Peyer's patch (tissue), 4 donors: ENCODE measurements around the gene CEP78. TPM values are rescaled to one million over a fixed set of nuclear protein-coding genes. Genes with fewer than 3 reads are reported as not detected.

Experiments used
- DNase-seq, 3 donors: peaks; one replicate each; pipeline ENCODE4 v3.0.0-alpha.2; 2017 to 2019
- H3K27ac ChIP-seq, 4 donors: fragments of 200-600 bp; sonication (generic); one replicate each; pipeline ENCODE4 v1.5.1; 2016 to 2019
- H3K27me3 ChIP-seq, 2 donors: fragments of 200-600 bp; sonication (generic); one replicate each; pipeline ENCODE4 v1.5.1; 2019
- H3K36me3 ChIP-seq, 3 donors: fragments of 200-600 bp; sonication (generic); one replicate each; pipeline ENCODE4 v1.5.1; 2016 to 2019
- H3K4me1 ChIP-seq, 4 donors: fragments of 200-600 bp; sonication (generic); one replicate each; pipeline ENCODE4 v1.5.1; 2016 to 2019
- H3K4me3 ChIP-seq, 4 donors: fragments of 200-600 bp; sonication (generic); 1 replicate in 3 of 4; 2 replicates in 1 of 4; pipeline ENCODE4 v1.5.1; 2016 to 2019; ENCODE audit warnings: mild to moderate bottlenecking in 1 of 4
- H3K9me3 ChIP-seq, 4 donors: fragments of 200-600 bp; sonication (generic); one replicate each; pipeline ENCODE4 v1.5.1; 2016 to 2019; ENCODE audit warnings: mild to moderate bottlenecking in 1 of 4
- POLR2A ChIP-seq, 2 donors: fragments of 450-650 bp; IDR thresholded peaks; one replicate each; pipeline ENCODE4 v1.5.1; 2017; ENCODE audit warnings: antibody characterized with exemption in 2 of 2, mild to moderate bottlenecking in 2 of 2, moderate library complexity in 2 of 2
- total RNA-seq, 4 donors: library from RNA; depleted of rRNA; stranded (reverse); fragments of >200 nt; gene quantifications; one replicate each; pipeline ENCODE4 v1.1.0, GENCODE V29; 2016
- TF ChIP-seq, protein P1 (sequence below), 6 experiments: fragments of 450-650 bp in 4 of 6; fragments of 200-600 bp in 2 of 6; sonication (generic) in 1 of 6; IDR thresholded peaks; one replicate each; pipeline ENCODE4 v1.5.1; 2017 to 2019; ENCODE audit warnings: antibody characterized with exemption in 6 of 6, mild to moderate bottlenecking in 3 of 6, moderate library complexity in 1 of 6

Gene CEP78
- total RNA-seq, 4 donors from 2014 or later: 5.4 to 19.0 (median 6.5) TPM

DNA sequence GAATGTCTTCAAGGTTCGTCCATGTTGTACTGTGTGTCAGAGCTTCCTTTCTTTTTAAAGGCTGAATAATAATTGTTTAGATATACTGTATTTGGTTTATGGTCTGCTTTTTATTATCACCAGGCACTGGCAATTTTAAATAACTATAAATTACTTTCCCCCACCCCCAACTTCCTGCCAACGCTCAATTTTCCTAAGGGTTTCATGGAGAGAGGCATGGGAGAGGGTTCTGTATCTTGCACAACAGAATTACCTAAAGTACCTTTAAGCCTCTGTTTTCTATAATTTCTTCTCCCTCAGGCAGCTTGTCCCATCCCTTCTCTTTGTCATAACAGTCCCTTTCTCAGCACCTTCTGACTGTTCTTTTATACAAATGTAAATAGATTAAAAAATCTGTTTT, 71.5 kb downstream of the CEP78 start:
- Histone ChIP-seq H3K4me1 (no peaks in the 10 kb centered on the region), H3K4me3 (no peak overlapping the region), H3K27me3 (no peaks in the 10 kb centered on the region), H3K27ac (no peak overlapping the region), H3K9me3 (no peaks in the 10 kb centered on the region), H3K36me3 (no peaks in the 10 kb centered on the region)
- TF ChIP-seq, protein P1, sequence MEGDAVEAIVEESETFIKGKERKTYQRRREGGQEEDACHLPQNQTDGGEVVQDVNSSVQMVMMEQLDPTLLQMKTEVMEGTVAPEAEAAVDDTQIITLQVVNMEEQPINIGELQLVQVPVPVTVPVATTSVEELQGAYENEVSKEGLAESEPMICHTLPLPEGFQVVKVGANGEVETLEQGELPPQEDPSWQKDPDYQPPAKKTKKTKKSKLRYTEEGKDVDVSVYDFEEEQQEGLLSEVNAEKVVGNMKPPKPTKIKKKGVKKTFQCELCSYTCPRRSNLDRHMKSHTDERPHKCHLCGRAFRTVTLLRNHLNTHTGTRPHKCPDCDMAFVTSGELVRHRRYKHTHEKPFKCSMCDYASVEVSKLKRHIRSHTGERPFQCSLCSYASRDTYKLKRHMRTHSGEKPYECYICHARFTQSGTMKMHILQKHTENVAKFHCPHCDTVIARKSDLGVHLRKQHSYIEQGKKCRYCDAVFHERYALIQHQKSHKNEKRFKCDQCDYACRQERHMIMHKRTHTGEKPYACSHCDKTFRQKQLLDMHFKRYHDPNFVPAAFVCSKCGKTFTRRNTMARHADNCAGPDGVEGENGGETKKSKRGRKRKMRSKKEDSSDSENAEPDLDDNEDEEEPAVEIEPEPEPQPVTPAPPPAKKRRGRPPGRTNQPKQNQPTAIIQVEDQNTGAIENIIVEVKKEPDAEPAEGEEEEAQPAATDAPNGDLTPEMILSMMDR (IDR thresholded peaks at IDR 0.05): no peak
- no peak for TF ChIP-seq POLR2A (IDR thresholded peaks at IDR 0.05)
- DNase-seq: no peak

DNA sequence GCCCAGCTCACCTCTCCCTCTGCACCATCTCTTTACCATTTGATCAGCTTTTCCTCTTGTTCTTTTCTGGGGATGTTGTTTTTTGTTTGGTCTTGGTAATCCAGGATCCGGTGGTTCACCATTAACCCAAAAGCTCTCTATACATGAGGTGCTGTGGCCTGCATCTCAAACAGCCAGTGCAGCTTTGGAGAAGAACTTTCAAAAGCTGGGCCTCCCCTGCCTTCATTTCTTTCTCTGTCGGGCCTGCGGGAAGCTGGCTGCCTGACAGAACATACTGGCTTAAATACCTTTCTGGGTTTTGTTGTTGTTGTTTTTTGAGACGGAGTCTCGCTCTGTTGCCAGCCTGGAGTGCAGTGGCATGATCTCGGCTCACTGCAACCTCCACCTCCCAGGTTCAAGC, 73.2 kb downstream of the CEP78 start:
- Histone ChIP-seq H3K4me1 (no peaks in the 10 kb centered on the region), H3K4me3 (no peak overlapping the region), H3K9me3 (no peaks in the 10 kb centered on the region), H3K27ac (no peak overlapping the region), H3K36me3 (no peaks in the 10 kb centered on the region), H3K27me3 (no peaks in the 10 kb centered on the region)
- DNase-seq: no peak
- TF ChIP-seq POLR2A (IDR thresholded peaks at IDR 0.05): no peak
- TF ChIP-seq, protein P1 (IDR thresholded peaks at IDR 0.05): no peak

DNA sequence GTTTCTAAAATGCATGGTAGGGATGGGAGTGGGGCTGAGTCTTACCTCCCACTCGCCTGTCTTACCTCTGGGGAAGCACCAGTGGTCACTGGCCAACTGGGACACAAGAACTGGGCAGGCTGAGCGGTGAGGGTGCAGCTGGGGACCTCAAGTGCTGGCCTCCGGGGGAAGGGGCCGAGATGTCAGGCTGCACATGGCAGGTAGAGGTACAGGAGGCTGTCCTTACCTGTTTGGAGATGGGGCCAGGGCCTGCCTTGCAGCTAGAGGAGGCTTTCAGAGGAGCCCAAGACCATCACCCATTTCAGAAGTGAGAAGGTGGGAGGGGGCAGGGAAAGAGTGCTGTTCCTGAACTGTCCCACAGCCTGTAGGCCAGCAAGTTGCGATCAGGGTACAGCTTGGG, 75.2 kb downstream of the CEP78 start:
- Histone ChIP-seq H3K4me1 (no peaks in the 10 kb centered on the region), H3K36me3 (no peaks in the 10 kb centered on the region), H3K27ac (no peak overlapping the region), H3K9me3 (no peaks in the 10 kb centered on the region), H3K27me3 (no peaks in the 10 kb centered on the region), H3K4me3 (no peak overlapping the region)
- no peak for TF ChIP-seq POLR2A (IDR thresholded peaks at IDR 0.05)
- TF ChIP-seq, protein P1 (IDR thresholded peaks at IDR 0.05): no peak
- DNase-seq: no peak

DNA sequence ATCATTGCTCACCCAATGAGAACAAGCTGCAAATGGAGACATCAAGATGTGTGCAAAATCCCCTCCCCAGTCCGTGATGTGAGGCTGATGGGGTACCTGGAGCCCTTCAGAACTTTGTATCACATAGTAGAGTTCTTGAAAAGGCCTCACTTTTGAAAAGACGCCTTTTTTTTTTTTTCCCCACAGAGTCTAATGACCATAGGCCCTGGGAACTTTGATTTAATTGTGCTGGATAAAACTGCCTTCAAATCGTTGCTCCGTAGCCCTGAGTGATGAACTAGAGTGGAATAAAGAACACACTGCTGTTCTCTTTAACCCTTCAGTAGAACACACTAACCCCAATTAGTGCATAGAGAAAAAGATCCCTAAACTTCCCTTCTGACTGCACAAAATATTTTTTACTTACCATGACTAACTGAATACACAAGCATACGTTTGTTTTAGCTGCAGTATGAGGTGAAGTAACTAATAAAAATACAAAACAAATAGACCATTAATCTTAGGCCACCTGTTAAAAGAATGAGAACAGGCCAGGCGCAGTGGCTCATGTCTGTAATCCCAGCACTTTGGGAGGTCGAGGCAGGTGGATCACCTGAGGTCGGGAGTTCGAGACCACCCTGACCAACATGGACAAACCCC, 76.1 kb downstream of the CEP78 start:
- H3K27ac ChIP-seq: no peak overlapping the region
- H3K4me3 ChIP-seq: no peak overlapping the region
- no peaks in the 10 kb centered on the region for H3K36me3 ChIP-seq
- no peak for TF ChIP-seq POLR2A (IDR thresholded peaks at IDR 0.05)
- TF ChIP-seq, protein P1 (IDR thresholded peaks at IDR 0.05): no peak
- H3K4me1 ChIP-seq: no peaks in the 10 kb centered on the region
- no peaks in the 10 kb centered on the region for H3K27me3 ChIP-seq
- no peak for DNase-seq
- H3K9me3 ChIP-seq: no peaks in the 10 kb centered on the region

DNA sequence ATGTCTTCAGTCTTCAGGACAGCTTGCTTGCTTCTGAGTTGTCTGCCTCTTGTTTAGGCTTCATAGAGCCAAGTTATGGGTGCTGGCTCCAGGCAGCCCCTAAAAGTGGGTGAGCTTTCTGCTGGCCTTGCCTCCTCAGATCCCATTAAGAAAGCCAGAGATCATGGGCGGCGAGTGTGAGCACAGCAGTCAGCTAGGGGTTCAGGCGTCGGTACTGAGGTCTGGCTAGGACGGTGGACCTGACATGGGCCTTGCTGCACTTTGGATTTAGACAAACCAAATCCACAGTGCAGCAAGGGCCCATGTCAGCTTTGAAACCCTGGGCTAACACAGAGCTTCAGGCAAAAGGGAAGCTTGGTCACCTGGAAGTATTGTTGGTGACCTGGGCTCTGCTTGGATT, 78.7 kb downstream of the CEP78 start:
- Histone ChIP-seq H3K4me1 (no peaks in the 10 kb centered on the region), H3K36me3 (no peaks in the 10 kb centered on the region), H3K27me3 (no peaks in the 10 kb centered on the region), H3K27ac (no peak overlapping the region), H3K4me3 (no peak overlapping the region), H3K9me3 (no peaks in the 10 kb centered on the region)
- TF ChIP-seq, protein P1 (IDR thresholded peaks at IDR 0.05): no peak
- no peak for TF ChIP-seq POLR2A (IDR thresholded peaks at IDR 0.05)
- DNase-seq: no peak
